Measurements from ENCODE around the gene LRRC45. TPM values are rescaled to one million over a fixed set of nuclear protein-coding genes. Genes with fewer than 3 reads are reported as not detected.

Gene LRRC45
- total RNA-seq, 4 donors from 2014 or later = 16.7 to 18.3 (median 17.6) TPM

GRCh38 chr17:82020572-82021106 is 2.5 kb upstream of the LRRC45 start:
- DNase-seq (ENCODE audit: low spot score in 2 of 2) = no peak

GRCh38 chr17:82021107-82021899 is 1.8 kb upstream of the LRRC45 start:
- intact Hi-C loops (cut with DNase I; ENCODE audit: low total_unique reads) = no loop called here
- WGBS, 2 donors = 23 to 27% methylated on average over 22 to 25 of the region's 25 CpGs
- peak in 1 of 2 donors; percentile 93 for DNase-seq (ENCODE audit: low spot score in 2 of 2)
- TF ChIP-seq POLR2A (IDR thresholded peaks at IDR 0.05) = no peak
- TF ChIP-seq CTCF (IDR thresholded peaks at IDR 0.05) = peak in 1 of 3 donors; percentile 66
- no peak overlapping the region for H3K4me3 ChIP-seq (ENCODE audit: low read depth, poor library complexity, severe bottlenecking)

More at GRCh38 chr17:82020572-82021106, 2.5 kb upstream of the LRRC45 start:
- 73 to 74% methylated on average over 14 of the region's 14 CpGs for WGBS, 2 donors
- no peak overlapping the region for H3K4me3 ChIP-seq (ENCODE audit: low read depth, poor library complexity, severe bottlenecking)
- intact Hi-C loops (cut with DNase I; ENCODE audit: low total_unique reads) = no loop called here
- TF ChIP-seq POLR2A (IDR thresholded peaks at IDR 0.05) (no peak), CTCF (IDR thresholded peaks at IDR 0.05) (no peak)

- WGBS, 2 donors = 3 to 8% methylated on average over 8 to 10 of the region's 10 CpGs
- no peak for DNase-seq (ENCODE audit: low spot score in 2 of 2)
- peak overlapping the region; percentile 89 for H3K4me3 ChIP-seq (ENCODE audit: low read depth, poor library complexity, severe bottlenecking)
- TF ChIP-seq CTCF (IDR thresholded peaks at IDR 0.05) (no peak), POLR2A (IDR thresholded peaks at IDR 0.05) (no peak)
- intact Hi-C loops (cut with DNase I; ENCODE audit: low total_unique reads) = no loop called here
These were observed 1.2 kb upstream of the LRRC45 start for GRCh38 chr17:82021900-82022309.

- intact Hi-C loops (cut with DNase I; ENCODE audit: low total_unique reads) = no loop called here
- H3K4me3 ChIP-seq (ENCODE audit: low read depth, poor library complexity, severe bottlenecking) = peak within 1 kb of the TSS; percentile 89
- DNase-seq (ENCODE audit: low spot score in 2 of 2) = no peak
- WGBS, 2 donors = 0 to 3% methylated on average over 20 to 26 of the region's 64 CpGs
- TF ChIP-seq POLR2A (IDR thresholded peaks at IDR 0.05) = no peak
- TF ChIP-seq CTCF (IDR thresholded peaks at IDR 0.05) = no peak
These were observed 660 bp upstream of the LRRC45 start, which contains the start of gene CENPX for GRCh38 chr17:82022310-82022980. Gene CENPX, minus strand, starts transcription at chr17:82022878. Its CDS starts 17 bp downstream, at chr17:82022861.

- intact Hi-C loops (cut with DNase I; ENCODE audit: low total_unique reads) = no loop called here
- H3K4me3 ChIP-seq (ENCODE audit: low read depth, poor library complexity, severe bottlenecking) = peak overlapping the region; percentile 59
- TF ChIP-seq POLR2A (IDR thresholded peaks at IDR 0.05) = no peak
- TF ChIP-seq CTCF (IDR thresholded peaks at IDR 0.05) = no peak
- WGBS, 2 donors = 0 to 4% methylated on average over 2 to 51 of the region's 55 CpGs
- DNase-seq (ENCODE audit: low spot score in 2 of 2) = no peak
These were observed 539 bp downstream of the LRRC45 start for GRCh38 chr17:82023447-82024241.
